Activated T-cell treated with anti-CD3 and anti-CD28 coated beads for 4 hours (primary cell): ENCODE data around the gene SF3B5.
"Not testable (repeated sequence)": the region's sequence is repeated elsewhere in the genome, so short reads cannot be mapped to it uniquely, and the experiment has no call there.

ENCODE experiments used
- DNase-seq: peaks from one replicate; pipeline ENCODE4 v3.0.0-alpha.2; 2020

The SF3B5 gene

DNA sequence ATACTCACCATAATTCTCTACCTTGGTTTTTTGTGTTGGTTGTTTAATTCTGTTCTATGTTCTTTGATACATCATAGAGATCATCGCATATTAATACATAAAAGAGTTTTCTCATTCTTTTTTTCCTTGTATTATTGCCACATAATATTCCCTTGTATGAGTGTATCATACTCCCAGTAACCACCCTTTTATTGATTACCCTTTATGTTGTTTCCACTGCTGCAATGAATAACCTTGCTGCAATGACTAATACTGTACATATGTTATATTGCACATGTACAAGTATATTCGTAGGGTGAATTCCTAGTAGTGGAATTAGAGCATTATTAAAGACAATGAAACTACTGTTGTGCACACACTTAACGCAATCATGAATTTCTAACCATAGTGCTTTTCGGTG lies 9.1 kb upstream of the SF3B5 start:
- DNase-seq = no peak

DNA sequence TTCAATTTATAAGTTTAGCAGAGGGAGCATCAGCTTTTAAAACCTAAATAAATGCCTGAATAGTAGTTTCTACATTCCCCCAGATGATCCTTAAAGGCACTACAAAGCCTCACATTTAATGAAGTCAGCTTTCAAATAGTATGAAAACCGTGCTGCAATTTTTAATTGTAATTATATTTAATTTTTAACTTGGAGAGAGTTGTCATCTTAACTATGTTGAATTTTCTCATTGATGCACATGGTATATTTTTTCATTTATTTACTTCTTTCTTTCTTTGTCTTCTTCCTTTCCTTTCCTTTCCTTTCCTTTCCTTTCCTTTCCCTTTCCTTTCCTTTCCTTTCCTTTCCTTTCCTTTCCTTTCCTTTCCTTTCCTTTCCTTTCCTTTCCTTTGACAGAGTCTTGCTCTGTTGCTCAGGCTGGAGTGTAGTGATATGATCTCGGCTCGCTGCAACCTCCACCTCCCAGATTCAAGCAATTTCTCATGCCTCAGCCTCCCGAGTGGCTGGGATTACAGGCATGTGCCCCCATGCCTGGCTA lies 7.7 kb upstream of the SF3B5 start:
- DNase-seq = no peak

DNA sequence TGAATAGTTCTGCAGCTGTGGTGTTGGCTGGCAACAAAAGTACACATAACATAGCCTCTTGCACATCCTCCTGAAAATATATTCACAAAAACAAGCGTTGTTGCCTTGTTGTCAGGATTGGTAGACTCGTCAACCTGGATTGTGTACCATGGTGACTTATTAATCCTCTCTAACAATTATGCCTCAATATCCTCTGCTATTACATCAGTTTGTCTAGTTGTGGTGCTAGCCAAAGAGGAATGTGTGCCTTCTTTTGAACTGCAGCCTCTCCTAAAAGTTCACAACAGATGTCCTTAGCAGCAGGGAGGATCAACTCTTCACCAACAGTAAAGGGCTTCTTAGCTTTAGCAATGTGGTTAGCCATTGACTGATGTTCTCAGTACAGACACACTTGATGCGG lies 3.6 kb upstream of the SF3B5 start:
- DNase-seq = no peak

DNA sequence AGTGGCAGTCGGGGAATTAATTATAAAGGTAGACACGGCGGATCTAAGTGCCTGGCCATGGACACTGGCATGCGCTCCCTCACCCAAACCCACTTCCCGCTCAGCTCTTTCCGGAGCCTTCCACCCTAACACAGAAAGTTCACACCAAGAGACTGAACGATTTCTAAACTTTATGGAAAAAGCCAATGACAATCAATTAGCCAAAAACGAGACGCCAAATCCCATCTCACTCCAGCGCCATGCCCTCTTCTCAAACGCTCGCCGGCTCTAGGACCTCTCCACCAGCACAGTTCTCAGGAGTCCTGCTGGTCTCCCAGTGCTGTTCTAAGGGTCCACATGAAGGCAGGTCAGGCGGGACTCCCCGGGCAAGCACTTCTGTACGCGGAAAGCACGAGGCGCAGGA lies 641 bp downstream of the SF3B5 start:
- no peak for DNase-seq

DNA sequence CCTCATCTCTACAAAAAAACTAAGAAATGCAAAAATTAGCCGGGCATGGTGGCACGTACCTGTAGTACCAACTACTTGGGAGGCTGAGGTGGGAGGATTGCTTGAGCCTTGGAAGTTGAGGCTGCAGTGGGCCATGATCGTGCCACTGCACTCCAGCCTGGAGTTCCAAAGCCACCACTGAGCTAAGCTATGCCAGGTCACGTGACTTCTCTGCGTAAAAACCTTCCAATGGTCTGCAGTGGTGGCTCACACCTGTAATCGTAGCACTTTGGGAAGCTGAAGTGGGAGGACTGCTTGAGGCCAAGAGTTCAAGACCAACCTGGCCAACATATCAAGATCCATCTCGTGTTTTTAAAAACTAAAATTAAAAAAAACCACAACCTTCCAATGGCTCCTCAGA lies 1.7 kb downstream of the SF3B5 start:
- DNase-seq = no peak

DNA sequence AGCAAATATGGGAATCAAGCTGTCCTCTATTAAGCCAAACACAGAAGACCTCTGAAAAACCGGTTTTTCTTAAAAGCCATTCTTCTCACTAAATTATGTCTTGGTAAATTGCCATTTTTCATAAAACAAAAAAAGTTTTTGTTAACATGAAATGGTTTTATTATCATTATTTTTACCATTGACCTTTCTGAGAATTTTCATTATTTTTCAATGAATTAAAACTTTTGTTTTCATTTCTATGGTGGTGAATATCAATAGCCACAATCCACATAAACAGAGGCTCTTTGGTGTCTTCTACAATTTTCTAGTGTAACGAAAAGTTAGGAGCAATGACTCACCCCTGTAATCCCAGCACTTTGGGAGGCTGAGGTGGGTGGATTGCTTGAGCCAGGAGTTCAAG lies 2.1 kb downstream of the SF3B5 start:
- no peak for DNase-seq

DNA sequence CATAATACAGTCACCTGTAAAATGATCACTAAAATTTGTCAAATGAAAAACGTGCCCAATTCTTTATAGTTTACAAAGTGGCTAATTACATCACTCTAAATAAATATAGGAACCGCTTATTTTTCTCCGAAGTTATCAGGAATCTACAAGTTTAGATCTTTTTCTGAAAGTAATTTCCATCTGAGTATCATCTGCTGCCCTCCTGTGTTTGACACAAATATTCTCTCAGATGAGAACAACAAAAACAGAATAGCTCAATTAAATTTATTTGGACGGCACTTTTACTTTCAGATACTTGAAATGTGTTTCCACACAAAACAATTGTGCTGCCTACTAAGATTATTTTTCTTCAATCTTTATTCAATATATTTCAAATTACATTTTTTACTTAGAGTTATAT lies 5.0 kb downstream of the SF3B5 start:
- no peak for DNase-seq

DNA sequence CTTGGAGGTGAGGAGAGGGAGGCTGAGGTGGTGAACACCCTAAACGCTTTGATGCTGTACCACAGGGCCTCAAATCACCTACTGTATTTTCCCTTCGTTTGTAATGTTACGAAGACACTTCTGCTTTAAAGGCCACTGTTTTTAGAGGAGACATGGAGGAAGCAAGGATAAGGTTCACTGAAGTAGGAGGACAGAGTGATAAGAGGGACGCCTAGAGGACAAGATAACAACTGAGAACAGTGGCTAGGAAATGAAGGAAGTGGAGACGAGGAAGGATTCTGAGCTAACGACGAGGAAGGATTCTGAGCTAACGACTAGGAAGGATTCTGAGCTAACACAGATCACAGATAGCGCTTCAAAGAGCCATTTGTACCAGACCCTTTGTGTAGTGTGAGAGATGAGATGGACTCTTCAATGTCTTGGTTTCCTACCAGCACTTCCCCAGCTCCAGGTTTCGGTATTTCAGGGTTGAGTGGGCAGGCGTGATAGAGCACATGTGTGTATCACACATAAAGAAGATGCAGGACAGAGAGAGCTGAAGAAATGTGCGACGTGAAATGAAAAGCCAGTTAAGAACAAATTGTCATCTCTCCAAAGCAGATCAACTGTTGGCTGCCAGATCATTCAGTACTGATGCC lies 7.5 kb downstream of the SF3B5 start:
- no peak for DNase-seq

DNA sequence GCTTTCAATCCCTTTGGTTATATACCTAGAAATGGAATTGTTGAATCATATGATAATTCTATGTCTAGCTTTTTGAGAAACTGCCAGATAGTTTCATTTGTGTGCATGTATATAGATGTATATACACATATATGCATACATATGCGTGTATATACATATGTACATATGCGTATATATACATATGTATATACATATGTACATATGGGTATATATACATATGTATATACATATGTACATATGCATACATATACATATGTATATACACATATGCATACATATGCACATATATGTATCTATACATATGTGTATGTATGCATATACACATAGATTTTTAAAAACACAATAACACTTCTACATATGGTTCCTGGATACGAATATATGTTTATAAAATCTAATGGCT lies 8.4 kb downstream of the SF3B5 start:
- no peak for DNase-seq

DNA sequence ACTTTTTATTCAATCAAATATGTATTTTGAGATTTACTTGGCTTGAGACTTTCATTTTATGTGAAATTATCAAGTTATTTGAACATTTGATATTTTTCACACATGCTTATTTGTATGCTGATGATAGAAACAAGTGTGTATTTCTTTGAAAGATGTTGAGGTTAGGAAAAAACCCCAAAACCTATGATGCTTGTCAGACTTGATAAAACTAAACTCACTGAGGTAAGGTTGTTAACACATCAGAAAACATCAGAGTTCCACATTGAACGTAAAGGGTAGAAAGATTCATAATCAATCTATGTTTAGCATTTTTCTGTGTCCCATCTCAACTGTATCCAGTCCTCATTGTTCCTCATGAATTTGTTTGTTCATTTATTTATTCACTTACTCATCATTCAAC lies 12.2 kb downstream of the SF3B5 start:
- no peak for DNase-seq

DNA sequence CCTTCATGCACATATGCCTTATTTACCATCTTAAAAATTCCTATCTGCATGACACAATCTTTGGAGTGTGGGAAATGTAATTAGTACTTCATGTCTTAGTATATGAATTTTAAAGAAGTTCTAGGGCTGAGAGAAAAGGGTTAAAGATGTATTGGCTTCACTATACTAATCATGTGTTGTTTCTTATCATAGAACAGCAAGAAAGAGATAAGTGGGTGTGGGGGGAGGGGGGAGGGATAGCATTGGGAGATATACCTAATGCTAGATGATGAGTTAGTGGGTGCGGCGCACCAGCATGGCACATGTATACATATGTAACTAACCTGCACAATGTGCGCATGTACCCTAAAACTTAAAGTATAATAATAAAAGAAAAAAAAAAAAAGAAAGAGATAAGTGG lies 13.0 kb downstream of the SF3B5 start:
- DNase-seq = not testable (repeated sequence)

DNA sequence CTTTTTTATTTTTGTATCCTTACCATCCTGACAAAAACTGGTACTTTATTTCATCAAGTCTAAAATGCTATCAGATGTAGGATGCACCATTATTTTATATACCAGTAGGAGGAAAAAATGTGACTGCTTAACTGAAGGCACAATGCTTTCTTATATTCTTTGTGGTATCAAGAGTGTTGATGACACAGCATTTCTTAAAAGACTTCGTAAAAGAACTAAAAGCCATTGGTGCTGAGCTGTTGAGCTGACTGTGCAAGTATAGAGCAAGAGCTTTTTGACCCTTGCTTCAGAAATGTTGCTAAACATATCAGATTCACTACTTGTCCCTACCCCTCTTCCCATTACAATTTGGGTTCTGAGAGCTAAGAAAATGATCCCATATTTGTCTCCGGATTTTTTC lies 17.5 kb downstream of the SF3B5 start:
- DNase-seq = no peak

DNA sequence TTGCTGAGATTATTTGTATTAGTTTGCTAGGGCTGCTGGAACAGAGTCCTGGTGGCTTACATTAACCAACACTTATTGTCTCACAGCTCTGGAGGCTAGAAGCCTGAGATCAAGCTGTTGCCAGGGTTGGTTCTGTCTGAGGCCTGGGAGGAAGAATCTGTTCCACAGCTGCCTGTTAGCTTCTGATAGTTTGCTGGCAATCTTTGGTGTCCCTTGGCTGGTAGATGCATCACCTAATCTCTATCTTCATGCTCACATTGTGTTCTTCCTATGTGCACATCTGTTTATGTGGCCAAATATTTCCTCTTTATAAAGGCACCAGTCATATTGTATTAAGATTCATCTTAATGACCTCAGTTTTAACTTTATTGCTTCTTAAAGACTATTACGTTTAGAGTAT lies 19.5 kb downstream of the SF3B5 start:
- no peak for DNase-seq

DNA sequence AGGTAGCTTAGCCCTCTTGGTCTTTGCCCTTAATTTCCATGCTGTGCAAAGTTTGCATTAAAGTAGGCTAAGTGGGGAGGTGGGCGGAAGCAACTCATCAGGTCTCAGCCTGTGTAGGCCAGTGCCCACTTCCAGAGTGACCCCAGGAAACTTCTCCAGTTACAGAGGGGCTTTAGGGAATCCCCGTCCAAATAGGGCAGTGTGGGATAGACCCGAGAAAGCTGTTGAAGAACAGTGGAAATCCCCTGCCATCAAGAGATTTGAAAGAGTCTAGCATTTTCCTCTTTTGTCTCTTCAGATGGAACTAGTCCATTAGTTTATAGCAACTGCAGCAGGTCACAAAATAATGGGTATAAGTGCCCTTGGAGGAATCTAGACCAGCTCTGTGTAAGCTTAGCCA lies 20.2 kb downstream of the SF3B5 start:
- no peak for DNase-seq

DNA sequence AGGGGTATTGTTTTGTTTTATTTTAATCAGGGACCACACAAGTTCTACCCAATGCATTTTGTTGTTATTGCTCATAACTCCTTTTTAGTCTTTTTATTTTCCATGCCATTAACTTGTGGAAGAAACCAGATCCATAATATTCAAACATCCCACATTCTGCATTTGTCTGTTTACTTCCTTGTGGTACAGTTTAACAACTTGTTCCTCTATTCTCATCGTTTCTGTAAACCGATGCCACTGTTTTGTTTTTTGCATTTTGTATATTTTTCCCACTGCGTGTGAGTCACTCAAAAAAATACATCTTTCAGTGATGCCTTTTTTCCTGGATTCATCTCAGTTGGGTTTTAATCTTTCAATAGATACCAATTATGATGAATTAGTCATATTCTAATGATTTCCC lies 22.3 kb downstream of the SF3B5 start:
- DNase-seq = no peak

DNA sequence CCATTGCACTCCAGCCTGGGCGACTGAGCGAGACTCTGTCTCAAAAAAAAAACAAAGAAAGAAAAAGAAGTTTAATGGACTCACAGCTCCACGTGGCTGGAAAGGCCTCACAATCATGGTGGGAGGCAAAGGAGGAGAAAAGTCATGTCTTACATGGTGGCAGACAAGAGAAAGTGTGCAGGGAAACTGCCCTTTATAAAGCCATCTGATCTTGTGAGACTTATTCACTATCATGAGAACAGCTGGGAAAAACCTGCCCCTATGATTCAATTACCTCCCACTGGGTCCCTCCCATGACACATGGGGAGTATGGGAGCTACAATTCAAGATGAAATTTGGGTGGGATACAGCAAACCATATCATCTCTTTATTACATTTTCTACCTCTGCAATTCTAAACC lies 25.9 kb downstream of the SF3B5 start:
- no peak for DNase-seq

DNA sequence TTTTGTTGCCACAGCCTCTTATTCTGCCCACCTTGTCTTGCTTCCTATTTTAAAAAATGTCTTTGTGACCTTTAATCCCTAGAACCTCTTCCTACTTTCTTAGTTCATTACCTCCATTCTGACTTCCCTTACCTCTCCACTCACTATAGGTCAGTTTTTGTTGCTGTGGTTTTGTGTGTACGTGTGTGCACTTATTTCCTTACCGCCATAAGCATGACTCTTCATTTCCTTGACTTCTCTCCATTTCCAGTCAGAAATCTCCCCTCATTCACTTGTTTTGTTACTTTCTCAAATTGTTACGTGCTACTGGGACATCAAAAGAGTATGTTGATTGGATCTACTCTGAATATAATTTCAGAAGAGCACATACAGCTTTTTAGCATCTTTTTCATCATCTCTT lies 26.6 kb downstream of the SF3B5 start:
- no peak for DNase-seq

DNA sequence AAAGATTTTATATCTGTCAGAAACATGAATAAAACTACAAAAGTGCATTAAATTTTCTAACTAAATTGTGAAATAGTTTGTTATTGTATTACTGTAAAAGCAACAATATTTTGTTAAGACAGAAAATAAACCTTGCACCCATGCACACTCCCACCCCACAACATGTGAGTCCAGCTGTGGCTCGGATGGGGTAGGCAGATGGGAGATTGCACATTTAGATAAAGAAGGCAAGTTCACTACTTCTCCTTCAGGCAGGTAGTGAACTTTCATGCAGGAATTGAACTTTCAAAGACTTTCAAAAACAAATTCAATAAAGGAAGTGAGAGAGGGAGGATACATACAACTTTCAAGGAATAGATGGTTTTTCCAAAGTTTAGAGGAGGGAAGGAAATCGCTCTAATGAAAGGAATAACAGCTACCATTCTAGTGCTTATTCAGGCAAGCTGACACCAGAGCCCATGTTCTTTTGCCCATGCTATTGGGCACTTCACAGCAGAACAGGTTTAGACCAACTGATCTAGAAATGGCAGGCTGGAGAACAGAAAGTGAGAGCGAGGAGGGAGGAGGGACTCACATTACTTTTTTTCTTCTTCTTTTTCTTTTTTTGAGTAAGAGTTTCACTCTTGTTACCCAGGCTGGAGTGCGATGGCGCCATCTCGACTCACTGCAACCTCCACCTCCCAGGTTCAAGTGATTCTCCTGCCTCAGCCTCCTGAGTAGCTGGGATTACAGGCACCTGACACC lies 28.5 kb downstream of the SF3B5 start:
- no peak for DNase-seq

DNA sequence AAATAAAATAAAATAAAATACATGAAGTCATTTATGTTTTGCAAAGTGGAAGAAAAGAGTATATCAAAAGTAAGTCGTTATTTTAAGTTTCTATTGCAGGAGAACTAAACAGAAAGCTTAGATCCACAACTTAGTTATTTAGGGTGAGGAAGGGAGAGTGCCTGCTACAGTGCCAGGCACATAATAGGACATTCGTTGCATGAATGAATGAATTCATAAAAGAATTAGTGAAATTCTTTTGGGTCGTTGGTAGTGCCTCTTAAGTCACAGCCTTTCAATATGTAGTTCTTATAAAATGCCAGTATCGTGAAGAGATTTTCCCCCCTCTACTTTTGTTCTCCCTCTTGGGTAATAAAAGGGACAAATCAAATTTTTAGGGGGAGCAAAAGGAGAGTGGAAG lies 29.1 kb downstream of the SF3B5 start:
- DNase-seq = no peak

DNA sequence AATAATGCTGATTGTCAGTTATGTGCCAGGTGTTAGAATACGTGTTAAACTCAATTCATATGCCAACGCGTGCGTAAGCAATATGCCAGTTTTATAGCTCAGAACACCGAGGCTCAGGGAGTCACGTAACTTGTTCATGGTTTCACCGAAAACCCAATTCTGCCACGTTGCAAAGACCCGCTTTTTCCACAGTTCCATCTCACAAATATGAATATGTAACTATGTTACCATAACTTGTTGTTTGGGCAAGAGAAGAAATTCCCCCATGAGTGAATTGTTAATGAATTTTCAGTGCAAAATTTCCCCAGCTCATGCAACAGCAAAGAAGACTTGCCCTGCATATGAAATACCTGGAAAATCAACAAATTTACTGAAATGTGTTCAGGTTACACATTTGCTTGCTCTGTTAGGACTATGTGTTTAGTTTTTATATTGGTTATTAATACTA lies 30.1 kb downstream of the SF3B5 start:
- no peak for DNase-seq

DNA sequence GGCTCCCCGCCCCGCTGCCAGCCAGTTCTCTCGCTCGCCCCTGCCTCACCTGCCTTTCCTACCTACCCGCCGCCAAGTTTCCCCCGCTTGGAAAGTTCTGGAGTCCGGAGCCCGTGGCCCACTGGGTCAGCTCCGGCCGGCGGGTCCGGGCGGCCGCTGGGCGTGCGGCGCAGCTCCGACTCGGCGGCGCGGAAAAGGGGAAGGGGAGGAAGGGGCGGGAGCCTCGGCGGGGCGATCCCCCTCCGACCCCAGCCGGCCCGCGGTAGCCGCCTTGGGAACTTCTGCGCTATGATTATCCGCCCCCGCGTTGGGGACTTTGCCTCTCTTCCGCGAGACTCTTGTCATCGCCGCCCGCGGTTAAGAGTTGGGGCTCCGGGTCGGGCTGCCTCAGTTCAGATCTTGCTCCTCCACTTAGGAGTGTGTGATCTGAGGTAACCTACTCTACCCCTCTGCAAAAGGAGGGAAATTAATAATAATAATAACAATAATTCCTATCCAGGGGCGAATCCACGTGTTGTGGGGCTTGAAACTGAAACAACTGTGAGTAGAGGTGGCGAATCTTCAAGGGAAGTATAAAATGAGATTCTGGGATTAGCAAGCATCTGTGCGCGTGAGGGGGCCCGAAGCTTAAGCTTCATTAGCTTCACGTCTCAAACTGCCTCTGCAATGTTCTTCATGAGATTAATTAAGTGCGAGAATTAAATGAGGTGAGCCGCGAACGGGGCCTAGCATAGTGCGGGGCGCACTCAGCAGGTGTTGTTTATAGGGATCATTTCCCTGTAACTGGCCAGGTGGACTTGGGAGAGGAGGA lies 30.8 kb downstream of the SF3B5 start:
- peak; percentile 65 for DNase-seq

DNA sequence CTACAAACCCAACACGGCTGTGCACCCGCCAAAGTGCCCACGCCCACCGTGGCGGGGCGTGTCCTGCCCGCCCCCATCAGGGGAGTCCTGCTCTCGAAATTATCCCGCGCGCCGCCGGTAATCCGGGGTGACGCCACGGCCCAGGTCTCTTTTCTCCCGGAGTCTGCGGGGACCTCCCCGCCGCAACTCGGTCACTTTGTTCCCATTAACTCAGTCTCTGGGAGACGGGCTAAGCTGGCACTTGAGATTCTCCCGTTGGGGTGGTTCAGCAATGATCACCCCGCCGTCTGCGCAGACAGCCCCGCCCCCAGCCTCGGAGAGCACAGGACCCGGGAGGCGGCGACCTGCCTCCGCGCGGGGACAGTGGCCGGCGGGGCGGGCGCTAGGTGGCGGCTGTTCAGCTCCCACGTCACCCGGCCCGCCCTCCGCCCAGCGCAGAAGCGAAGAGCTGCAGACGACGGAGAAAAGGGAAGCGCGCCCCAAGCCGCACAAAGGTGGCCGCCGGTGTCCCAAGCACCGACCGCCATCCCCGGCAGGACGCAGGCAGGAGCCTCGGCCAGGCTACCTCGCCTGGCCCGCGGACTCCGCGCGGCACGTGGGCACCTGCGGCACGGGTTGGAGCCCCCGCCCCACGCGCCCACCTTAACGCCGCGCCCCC lies 31.5 kb downstream of the SF3B5 start:
- DNase-seq = peak; percentile 83

DNA sequence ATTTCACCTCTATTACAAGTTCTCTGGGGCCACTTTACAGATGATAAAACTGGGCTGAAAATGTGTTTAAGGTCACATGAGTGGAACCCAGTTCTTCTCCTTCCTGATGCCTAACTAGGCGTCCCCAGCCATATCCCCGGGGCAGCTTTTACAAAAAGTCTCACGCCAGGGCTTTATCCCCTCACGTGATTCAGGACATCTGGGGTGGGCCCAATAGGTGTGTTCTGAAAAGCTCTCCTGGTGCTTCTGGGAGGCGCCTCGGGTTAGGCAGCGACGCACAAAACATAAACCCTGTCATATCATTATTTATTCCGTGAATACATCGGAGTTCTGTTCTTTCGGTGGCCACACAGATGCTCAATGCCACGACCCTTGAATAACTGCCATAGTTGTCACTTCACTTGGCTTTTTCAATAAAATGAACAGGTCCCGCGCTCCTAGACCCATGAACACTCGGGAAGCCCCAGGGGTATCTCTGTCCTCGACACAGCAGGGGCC lies 32.1 kb downstream of the SF3B5 start:
- no peak for DNase-seq
